Measurements from ENCODE around the gene CUEDC2. TPM values are rescaled to one million over a fixed set of nuclear protein-coding genes. Genes with fewer than 3 reads are reported as not detected.
A peak's percentile ranks its signal among the peaks of the same experiment; 100 is the strongest.
"Not testable (repeated sequence)": the region's sequence is repeated elsewhere in the genome, so short reads cannot be mapped to it uniquely, and the experiment has no call there.

Gene CUEDC2
- total RNA-seq, 1 donor from 2014 or later: 118 TPM

GRCh38 chr10:102458656-102459055 lies 26.3 kb upstream of the CUEDC2 start:
- no peak for DNase-seq (ENCODE audit: low read depth, low spot score)
- H3K27ac Mint-ChIP-seq (ENCODE audit: unreplicated experiment): no peak overlapping the region
- H3K36me3 Mint-ChIP-seq (ENCODE audit: low read depth): no peaks in the 10 kb centered on the region
- peaks cover 13% of the 10 kb centered on the region for H3K27me3 Mint-ChIP-seq (ENCODE audit: low read depth)
- no peak for TF ChIP-seq CTCF (conservative IDR thresholded peaks at IDR 0.05)
- H3K4me1 Mint-ChIP-seq: peaks cover 29% of the 10 kb centered on the region
- H3K4me3 Mint-ChIP-seq: peak overlapping the region; percentile 48
- H3K9me3 Mint-ChIP-seq: no peaks in the 10 kb centered on the region

- peak overlapping the region; percentile 3 for H3K4me3 Mint-ChIP-seq
- no peak overlapping the region for H3K27ac Mint-ChIP-seq (ENCODE audit: unreplicated experiment)
- peaks cover 23% of the 10 kb centered on the region for H3K4me1 Mint-ChIP-seq
- no peaks in the 10 kb centered on the region for H3K9me3 Mint-ChIP-seq
- no peak for TF ChIP-seq CTCF (conservative IDR thresholded peaks at IDR 0.05)
- H3K36me3 Mint-ChIP-seq (ENCODE audit: low read depth): no peaks in the 10 kb centered on the region
- no peak for DNase-seq (ENCODE audit: low read depth, low spot score)
- H3K27me3 Mint-ChIP-seq (ENCODE audit: low read depth): peaks cover 12% of the 10 kb centered on the region
Observed at GRCh38 chr10:102457591-102458150, 25.3 kb upstream of the CUEDC2 start.

- no peak overlapping the region for H3K27ac Mint-ChIP-seq (ENCODE audit: unreplicated experiment)
- H3K27me3 Mint-ChIP-seq (ENCODE audit: low read depth): peaks cover 3% of the 10 kb centered on the region
- H3K4me1 Mint-ChIP-seq: peaks cover 13% of the 10 kb centered on the region
- no peak for DNase-seq (ENCODE audit: low read depth, low spot score)
- no peak for TF ChIP-seq CTCF (conservative IDR thresholded peaks at IDR 0.05)
- no peak overlapping the region for H3K4me3 Mint-ChIP-seq
- no peaks in the 10 kb centered on the region for H3K36me3 Mint-ChIP-seq (ENCODE audit: low read depth)
- H3K9me3 Mint-ChIP-seq: no peaks in the 10 kb centered on the region
Observed at GRCh38 chr10:102455893-102456471, 23.6 kb upstream of the CUEDC2 start.

GRCh38 chr10:102454662-102455487 lies 22.5 kb upstream of the CUEDC2 start:
- not testable (repeated sequence) for H3K36me3 Mint-ChIP-seq (ENCODE audit: low read depth); H3K9me3 Mint-ChIP-seq; DNase-seq (ENCODE audit: low read depth, low spot score); H3K27ac Mint-ChIP-seq (ENCODE audit: unreplicated experiment); H3K27me3 Mint-ChIP-seq (ENCODE audit: low read depth)
- Mint-ChIP-seq H3K4me3 (peak overlapping the region; percentile 27), H3K4me1 (peaks cover 12% of the 10 kb centered on the region)

DNA sequence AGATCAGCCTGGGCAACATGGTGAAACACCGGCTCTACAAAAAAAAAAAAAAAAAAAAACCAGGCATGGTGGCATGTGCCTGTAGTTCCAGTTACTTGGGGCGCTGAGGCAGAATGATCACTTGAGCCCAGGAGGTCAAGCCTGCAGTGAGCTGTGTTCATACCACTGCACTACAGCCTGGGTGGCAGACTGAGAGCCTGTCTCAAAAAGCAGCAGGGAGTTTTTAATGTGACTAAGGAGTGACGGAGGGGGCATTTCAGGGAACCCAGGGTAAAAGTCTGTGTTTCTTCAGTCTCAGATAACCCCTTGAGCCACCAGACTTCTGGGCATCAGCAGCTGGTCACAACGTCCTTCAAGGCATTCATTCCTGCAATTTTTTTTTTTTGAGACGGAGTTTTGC lies 21.1 kb upstream of the CUEDC2 start:
- no peak for DNase-seq (ENCODE audit: low read depth, low spot score)
- no peak for TF ChIP-seq CTCF (conservative IDR thresholded peaks at IDR 0.05)
- H3K9me3 Mint-ChIP-seq: no peaks in the 10 kb centered on the region
- no peaks in the 10 kb centered on the region for H3K36me3 Mint-ChIP-seq (ENCODE audit: low read depth)
- H3K4me1 Mint-ChIP-seq: peaks cover 23% of the 10 kb centered on the region
- H3K27ac Mint-ChIP-seq (ENCODE audit: unreplicated experiment): no peak overlapping the region
- peaks cover 3% of the 10 kb centered on the region for H3K27me3 Mint-ChIP-seq (ENCODE audit: low read depth)
- peak overlapping the region; percentile 65 for H3K4me3 Mint-ChIP-seq

Data from neural crest cell (in vitro differentiated cells).